ENCODE results near the gene DDC.

Gene DDC

GRCh38 chr7:50476953-50477625 is 88.1 kb downstream of the DDC start:
- TF ChIP-seq CTCF (IDR thresholded peaks at IDR 0.05; ENCODE audit: low read depth, low read length): no peak
- no peak for DNase-seq (ENCODE audit: low read depth, low spot score)
- H3K4me3 ChIP-seq (ENCODE audit: low read depth, low read length): no peak overlapping the region
- in situ Hi-C loops (cut with HindIII; ENCODE audit: low sequenced_read_pairs): no loop called here

GRCh38 chr7:50475340-50475739 is 89.9 kb downstream of the DDC start:
- DNase-seq (ENCODE audit: low read depth, low spot score): no peak
- TF ChIP-seq CTCF (IDR thresholded peaks at IDR 0.05; ENCODE audit: low read depth, low read length): no peak
- in situ Hi-C loops (cut with HindIII; ENCODE audit: low sequenced_read_pairs): no loop called here
- no peak overlapping the region for H3K4me3 ChIP-seq (ENCODE audit: low read depth, low read length)

GRCh38 chr7:50474382-50475160 is 90.6 kb downstream of the DDC start:
- no peak for TF ChIP-seq CTCF (IDR thresholded peaks at IDR 0.05; ENCODE audit: low read depth, low read length)
- H3K4me3 ChIP-seq (ENCODE audit: low read depth, low read length): no peak overlapping the region
- DNase-seq (ENCODE audit: low read depth, low spot score): no peak
- in situ Hi-C loops (cut with HindIII; ENCODE audit: low sequenced_read_pairs): no loop called here

GRCh38 chr7:50473531-50473930 is 91.7 kb downstream of the DDC start:
- no peak overlapping the region for H3K4me3 ChIP-seq (ENCODE audit: low read depth, low read length)
- TF ChIP-seq CTCF (IDR thresholded peaks at IDR 0.05; ENCODE audit: low read depth, low read length): no peak
- DNase-seq (ENCODE audit: low read depth, low spot score): no peak
- in situ Hi-C loops (cut with HindIII; ENCODE audit: low sequenced_read_pairs): no loop called here

GRCh38 chr7:50472427-50472826 is 92.8 kb downstream of the DDC start:
- TF ChIP-seq CTCF (IDR thresholded peaks at IDR 0.05; ENCODE audit: low read depth, low read length): no peak
- in situ Hi-C loops (cut with HindIII; ENCODE audit: low sequenced_read_pairs): no loop called here
- DNase-seq (ENCODE audit: low read depth, low spot score): no peak
- H3K4me3 ChIP-seq (ENCODE audit: low read depth, low read length): no peak overlapping the region

GRCh38 chr7:50471970-50472369 is 93.2 kb downstream of the DDC start:
- in situ Hi-C loops (cut with HindIII; ENCODE audit: low sequenced_read_pairs): no loop called here
- no peak for TF ChIP-seq CTCF (IDR thresholded peaks at IDR 0.05; ENCODE audit: low read depth, low read length)
- DNase-seq (ENCODE audit: low read depth, low spot score): no peak
- no peak overlapping the region for H3K4me3 ChIP-seq (ENCODE audit: low read depth, low read length)
